Adrenal gland (tissue), 5 donors: Measurements from ENCODE around the gene SERGEF.

ENCODE experiments used
- POLR2A ChIP-seq, 2 donors: fragments of 450-650 bp; IDR thresholded peaks; one replicate each; pipeline ENCODE4 v1.6.1; 2017; ENCODE audit warnings: antibody characterized with exemption in 2 of 2, mild to moderate bottlenecking in 2 of 2, moderate library complexity in 1 of 2
- TF ChIP-seq, protein P1 (sequence below), 6 experiments: fragments of 450-650 bp in 4 of 6; fragments of 200-600 bp in 2 of 6; sonication (generic) in 1 of 6; IDR thresholded peaks; 1 replicate in 5 of 6; 2 replicates in 1 of 6; pipeline versions ENCODE4 v1.5.1 to v1.8.0; 2016 to 2021; ENCODE audit warnings: antibody characterized with exemption in 6 of 6, mild to moderate bottlenecking in 2 of 6, moderate library complexity in 1 of 6
- donor health status: DM: no; HTN: no; CAD: no.

GRCh38 chr11:18022419-18022818, 9.6 kb upstream of the SERGEF start:
- TF ChIP-seq, protein P1, sequence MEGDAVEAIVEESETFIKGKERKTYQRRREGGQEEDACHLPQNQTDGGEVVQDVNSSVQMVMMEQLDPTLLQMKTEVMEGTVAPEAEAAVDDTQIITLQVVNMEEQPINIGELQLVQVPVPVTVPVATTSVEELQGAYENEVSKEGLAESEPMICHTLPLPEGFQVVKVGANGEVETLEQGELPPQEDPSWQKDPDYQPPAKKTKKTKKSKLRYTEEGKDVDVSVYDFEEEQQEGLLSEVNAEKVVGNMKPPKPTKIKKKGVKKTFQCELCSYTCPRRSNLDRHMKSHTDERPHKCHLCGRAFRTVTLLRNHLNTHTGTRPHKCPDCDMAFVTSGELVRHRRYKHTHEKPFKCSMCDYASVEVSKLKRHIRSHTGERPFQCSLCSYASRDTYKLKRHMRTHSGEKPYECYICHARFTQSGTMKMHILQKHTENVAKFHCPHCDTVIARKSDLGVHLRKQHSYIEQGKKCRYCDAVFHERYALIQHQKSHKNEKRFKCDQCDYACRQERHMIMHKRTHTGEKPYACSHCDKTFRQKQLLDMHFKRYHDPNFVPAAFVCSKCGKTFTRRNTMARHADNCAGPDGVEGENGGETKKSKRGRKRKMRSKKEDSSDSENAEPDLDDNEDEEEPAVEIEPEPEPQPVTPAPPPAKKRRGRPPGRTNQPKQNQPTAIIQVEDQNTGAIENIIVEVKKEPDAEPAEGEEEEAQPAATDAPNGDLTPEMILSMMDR (IDR thresholded peaks at IDR 0.05) = no peak
- no peak for TF ChIP-seq POLR2A (IDR thresholded peaks at IDR 0.05)
